AG04449 (cell line): Measurements from ENCODE around the gene TNRC6C.

Experiments used
- CTCF ChIA-PET: fragments of 350-600 bp; formaldehyde crosslinking; extraction: SDS; loops from one replicate; lab custom pipeline; 2021; ENCODE audit warnings: antibody characterized with exemption; lab: Yijun Ruan, JAX
- POLR2A ChIA-PET: fragments of 400-600, 350-600 bp; formaldehyde crosslinking; extraction: SDS; loops from one replicate; lab custom pipeline; 2020; ENCODE audit warnings: antibody characterized with exemption, inconsistent platforms; lab: Yijun Ruan, JAX
- DNase-seq: peaks from one replicate; pipeline ENCODE4 v3.0.0-alpha.2; 2010; ENCODE audit warnings: low read depth, low spot score
- H3K4me3 ChIP-seq: 2 replicates; pipeline ENCODE4 v1.5.1; 2011; ENCODE audit warnings: low read depth, mild to moderate bottlenecking, control low read depth, low read length
- TF ChIP-seq, protein P1 (sequence below): IDR thresholded peaks from one replicate; pipeline ENCODE4 v1.5.1; 2011; ENCODE audit warnings: mild to moderate bottlenecking, moderate library complexity, low read length, control low read depth, inconsistent platforms; ENCODE audit not compliant: insufficient read depth; ENCODE audit errors: missing control alignments

Gene TNRC6C

DNA sequence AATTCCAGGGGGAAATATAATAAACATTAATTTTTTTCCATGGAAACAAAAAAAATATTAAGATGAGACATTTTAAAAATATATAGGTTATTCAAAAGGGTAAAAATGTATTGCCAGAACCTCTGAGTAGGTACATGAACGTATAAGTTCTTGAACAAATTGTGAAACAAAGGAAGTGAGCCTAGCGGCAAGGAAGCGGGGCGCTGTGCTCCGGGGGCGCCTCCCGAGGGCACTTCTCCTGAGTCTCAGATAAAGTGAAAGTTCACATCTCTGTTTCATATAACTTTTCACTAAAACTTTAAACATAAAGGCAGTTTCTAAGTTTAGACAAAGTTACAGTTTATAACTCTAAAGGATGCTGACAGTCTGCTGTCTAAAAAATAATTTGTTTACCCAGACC lies 52.3 kb downstream of the TNRC6C start:
- POLR2A ChIA-PET: no interaction called here
- DNase-seq: no peak
- CTCF ChIA-PET: interaction anchor here (0.7 to 13.6 kb wide), 6 partner anchors 9 to 467 kb away, joined by 3 to 353 read pairs (median 26); no protein-coding TSS in a partner anchor
- TF ChIP-seq, protein P1, sequence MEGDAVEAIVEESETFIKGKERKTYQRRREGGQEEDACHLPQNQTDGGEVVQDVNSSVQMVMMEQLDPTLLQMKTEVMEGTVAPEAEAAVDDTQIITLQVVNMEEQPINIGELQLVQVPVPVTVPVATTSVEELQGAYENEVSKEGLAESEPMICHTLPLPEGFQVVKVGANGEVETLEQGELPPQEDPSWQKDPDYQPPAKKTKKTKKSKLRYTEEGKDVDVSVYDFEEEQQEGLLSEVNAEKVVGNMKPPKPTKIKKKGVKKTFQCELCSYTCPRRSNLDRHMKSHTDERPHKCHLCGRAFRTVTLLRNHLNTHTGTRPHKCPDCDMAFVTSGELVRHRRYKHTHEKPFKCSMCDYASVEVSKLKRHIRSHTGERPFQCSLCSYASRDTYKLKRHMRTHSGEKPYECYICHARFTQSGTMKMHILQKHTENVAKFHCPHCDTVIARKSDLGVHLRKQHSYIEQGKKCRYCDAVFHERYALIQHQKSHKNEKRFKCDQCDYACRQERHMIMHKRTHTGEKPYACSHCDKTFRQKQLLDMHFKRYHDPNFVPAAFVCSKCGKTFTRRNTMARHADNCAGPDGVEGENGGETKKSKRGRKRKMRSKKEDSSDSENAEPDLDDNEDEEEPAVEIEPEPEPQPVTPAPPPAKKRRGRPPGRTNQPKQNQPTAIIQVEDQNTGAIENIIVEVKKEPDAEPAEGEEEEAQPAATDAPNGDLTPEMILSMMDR: no peak
- no peak overlapping the region for H3K4me3 ChIP-seq

DNA sequence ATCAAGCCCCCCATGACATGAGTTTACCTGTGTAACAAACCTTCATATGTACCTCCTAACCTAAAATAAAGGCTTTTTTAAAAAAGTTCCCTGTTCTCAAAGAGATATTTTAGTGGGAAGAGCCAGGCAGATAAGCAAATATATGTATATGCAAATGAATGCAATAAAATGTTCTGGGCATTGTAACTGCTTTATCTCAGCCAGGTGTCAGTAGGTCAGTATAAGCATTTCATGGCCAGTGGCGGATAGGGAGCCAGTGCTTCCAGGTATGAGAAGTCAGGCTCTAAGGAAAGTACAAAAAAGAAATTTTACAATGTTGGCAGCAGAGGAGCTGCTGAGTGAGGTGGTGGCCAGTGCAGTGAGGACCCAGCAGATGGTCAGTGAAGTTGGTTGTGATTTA lies 53.9 kb downstream of the TNRC6C start:
- POLR2A ChIA-PET: interaction anchor here (1.7 kb wide), 1 partner anchor 54 kb away, joined by 7 read pairs; the partner anchor contains the start of gene TNRC6C
- no peak overlapping the region for H3K4me3 ChIP-seq
- CTCF ChIA-PET: interaction anchor here (1.0 to 13.6 kb wide), 18 partner anchors 8 to 699 kb away, joined by 3 to 353 read pairs (median 8); partner anchors contain the start of genes AFMID, TK1 and TNRC6C
- TF ChIP-seq, protein P1: no peak
- no peak for DNase-seq

DNA sequence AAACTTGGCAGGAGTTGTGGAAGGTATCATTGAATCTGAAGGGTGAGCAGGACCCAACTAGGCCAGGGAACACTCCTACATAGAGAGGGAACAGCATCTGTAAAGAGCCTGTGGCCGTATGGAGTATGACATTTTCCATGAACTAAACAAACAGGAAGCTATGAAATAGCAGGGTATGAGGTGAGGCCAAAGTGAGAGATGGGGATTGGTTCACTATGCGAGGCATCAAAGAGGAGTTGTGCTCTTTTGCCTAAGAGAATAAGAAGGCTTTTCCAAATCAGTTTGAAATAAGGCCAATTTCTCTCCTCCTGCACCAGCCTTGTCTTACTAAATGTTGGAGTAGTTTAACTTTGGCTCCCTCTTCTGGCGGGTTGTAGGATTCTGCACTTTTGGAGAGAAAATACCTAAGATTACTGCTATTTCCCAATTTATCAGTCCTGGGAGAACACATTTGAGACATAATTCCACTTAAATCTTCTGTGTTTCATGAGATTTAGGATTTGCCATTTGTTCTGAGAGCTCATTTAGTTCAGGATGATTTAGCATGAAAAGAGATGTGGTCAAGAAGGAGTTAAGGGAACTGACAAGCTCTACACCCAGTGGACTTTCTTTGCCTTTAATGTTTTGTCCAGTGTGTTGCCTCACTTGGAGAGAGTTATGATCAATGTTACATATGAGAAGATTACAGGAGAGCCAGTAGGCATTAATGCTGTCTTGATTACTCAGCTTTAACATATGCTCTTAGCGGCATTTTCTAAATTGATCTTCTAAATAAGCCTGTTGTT lies 55.4 kb downstream of the TNRC6C start:
- ChIA-PET CTCF (interaction anchor here (0.7 to 13.6 kb wide), 49 partner anchors 7 to 682 kb away, joined by 3 to 353 read pairs (median 5); partner anchors contain the start of genes AFMID, TK1 and TNRC6C), POLR2A (interaction anchor here (1.7 kb wide), 1 partner anchor 56 kb away, joined by 7 read pairs; the partner anchor contains the start of gene TNRC6C)
- TF ChIP-seq, protein P1: peak; percentile 55
- H3K4me3 ChIP-seq: no peak overlapping the region
- peak; percentile 29 for DNase-seq

DNA sequence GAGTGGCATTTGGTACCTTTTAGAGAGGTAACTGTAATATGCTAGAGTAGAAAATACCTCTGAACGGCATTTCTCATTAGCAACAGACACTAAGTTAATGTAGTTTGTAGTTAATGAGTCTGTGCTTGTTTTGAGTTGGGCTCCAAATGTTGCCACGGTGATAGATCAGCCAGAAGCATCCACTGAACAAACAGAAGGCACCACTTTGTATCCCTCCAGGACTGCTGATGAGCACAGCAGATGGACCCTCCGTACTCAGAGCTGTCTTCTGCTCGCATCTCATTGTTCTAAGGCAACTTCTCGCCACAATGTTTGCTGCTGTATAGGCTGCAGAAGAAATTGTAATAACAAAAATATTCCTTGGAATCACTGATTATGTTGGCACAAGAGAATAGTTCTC lies 56.1 kb downstream of the TNRC6C start:
- H3K4me3 ChIP-seq: no peak overlapping the region
- TF ChIP-seq, protein P1: no peak
- ChIA-PET POLR2A (no interaction called here), CTCF (interaction anchor here (1.0 to 13.6 kb wide), 32 partner anchors 6 to 585 kb away, joined by 3 to 353 read pairs (median 8); partner anchors contain the start of genes AFMID and TK1)
- DNase-seq: no peak

DNA sequence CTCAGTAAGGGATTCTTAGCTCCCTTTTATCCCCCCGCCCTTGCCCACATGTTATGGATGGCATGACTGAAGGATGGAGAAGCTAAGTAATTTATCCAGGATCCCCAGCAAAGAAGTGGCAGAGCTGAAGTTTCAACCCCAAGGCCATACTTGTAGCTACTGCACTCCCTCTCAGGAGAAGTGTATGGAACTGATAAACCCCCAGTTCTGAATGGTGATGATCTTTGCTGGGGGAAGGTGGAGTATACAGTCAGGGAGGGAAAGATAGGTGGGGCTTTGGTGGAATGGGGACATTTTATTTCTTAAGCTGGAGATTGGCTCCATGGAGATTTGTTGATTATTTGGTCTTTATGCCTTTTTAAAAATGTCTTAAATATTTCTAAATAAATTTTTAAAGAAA lies 58.3 kb downstream of the TNRC6C start:
- ChIA-PET POLR2A (interaction anchor here (1.0 kb wide), 1 partner anchor 58 kb away, joined by 4 read pairs; the partner anchor contains the start of gene TNRC6C), CTCF (interaction anchor here (0.6 to 13.6 kb wide), 17 partner anchors 8 to 587 kb away, joined by 3 to 353 read pairs (median 6); no protein-coding TSS in a partner anchor)
- H3K4me3 ChIP-seq: no peak overlapping the region
- TF ChIP-seq, protein P1: no peak
- DNase-seq: no peak
